Measurements from ENCODE around the gene CSF3R.

Gene CSF3R

DNA sequence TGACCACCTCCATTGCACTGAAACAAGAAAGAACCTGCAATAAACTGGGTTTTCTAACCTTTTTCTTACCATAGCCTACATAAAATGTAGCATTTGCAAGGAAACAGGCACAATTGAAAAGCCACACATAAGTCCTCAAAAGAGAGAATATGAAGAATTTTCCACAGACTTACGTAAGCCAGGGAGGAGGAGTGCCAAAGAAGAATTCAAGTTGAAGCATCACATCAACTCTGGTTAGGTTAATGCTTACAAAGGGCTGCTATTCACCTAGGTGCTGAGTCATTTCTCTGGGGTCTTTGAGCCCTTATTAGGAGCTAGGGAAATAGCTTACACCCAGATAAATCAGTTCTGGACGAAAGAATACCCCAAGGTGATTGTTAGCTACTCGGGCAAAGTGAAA is 42.1 kb downstream of the CSF3R start:
- Histone ChIP-seq H3K27ac (replicated peaks) (no peak overlapping the region), H3K4me3 (replicated peaks; ENCODE audit: insufficient read depth, low read length) (no peak overlapping the region), H3K27me3 (ENCODE audit: insufficient read depth, poor library complexity, severe bottlenecking) (no peaks in the 10 kb centered on the region)
- no peak for DNase-seq (ENCODE audit: low read depth in 1 of 2, low spot score in 1 of 2)
- TF ChIP-seq POLR2AphosphoS5 (IDR thresholded peaks at IDR 0.05; ENCODE audit: low read depth) (no peak), SPI1 (IDR thresholded peaks at IDR 0.05; ENCODE audit: borderline replicate concordance, low read depth) (no peak)

DNA sequence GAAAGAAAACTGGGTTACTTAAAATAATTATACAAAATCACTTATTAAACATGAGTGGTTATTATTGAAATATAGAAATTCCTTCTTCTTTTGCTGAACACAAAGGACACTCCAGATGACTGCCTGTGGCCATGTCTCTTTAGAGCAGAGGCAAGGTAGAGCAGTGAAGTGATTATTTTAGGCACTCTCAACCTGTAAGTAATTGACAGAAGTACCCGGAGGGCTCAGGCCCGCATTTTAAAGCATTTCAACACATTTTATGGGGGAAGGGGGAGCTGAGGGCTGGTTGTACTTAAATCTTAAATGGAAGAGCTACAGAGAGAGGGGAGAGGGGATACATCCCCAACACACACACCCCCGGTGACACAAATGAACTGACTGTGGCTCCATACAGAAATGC is 42.7 kb downstream of the CSF3R start:
- Histone ChIP-seq H3K27ac (replicated peaks) (no peak overlapping the region), H3K4me3 (replicated peaks; ENCODE audit: insufficient read depth, low read length) (no peak overlapping the region), H3K27me3 (ENCODE audit: insufficient read depth, poor library complexity, severe bottlenecking) (no peaks in the 10 kb centered on the region)
- TF ChIP-seq POLR2AphosphoS5 (IDR thresholded peaks at IDR 0.05; ENCODE audit: low read depth) (no peak), SPI1 (IDR thresholded peaks at IDR 0.05; ENCODE audit: borderline replicate concordance, low read depth) (no peak)
- TF ChIP-seq, protein P1, sequence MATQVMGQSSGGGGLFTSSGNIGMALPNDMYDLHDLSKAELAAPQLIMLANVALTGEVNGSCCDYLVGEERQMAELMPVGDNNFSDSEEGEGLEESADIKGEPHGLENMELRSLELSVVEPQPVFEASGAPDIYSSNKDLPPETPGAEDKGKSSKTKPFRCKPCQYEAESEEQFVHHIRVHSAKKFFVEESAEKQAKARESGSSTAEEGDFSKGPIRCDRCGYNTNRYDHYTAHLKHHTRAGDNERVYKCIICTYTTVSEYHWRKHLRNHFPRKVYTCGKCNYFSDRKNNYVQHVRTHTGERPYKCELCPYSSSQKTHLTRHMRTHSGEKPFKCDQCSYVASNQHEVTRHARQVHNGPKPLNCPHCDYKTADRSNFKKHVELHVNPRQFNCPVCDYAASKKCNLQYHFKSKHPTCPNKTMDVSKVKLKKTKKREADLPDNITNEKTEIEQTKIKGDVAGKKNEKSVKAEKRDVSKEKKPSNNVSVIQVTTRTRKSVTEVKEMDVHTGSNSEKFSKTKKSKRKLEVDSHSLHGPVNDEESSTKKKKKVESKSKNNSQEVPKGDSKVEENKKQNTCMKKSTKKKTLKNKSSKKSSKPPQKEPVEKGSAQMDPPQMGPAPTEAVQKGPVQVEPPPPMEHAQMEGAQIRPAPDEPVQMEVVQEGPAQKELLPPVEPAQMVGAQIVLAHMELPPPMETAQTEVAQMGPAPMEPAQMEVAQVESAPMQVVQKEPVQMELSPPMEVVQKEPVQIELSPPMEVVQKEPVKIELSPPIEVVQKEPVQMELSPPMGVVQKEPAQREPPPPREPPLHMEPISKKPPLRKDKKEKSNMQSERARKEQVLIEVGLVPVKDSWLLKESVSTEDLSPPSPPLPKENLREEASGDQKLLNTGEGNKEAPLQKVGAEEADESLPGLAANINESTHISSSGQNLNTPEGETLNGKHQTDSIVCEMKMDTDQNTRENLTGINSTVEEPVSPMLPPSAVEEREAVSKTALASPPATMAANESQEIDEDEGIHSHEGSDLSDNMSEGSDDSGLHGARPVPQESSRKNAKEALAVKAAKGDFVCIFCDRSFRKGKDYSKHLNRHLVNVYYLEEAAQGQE (IDR thresholded peaks at IDR 0.05; ENCODE audit: insufficient replicate concordance, low read depth), result no peak
- no peak for DNase-seq (ENCODE audit: low read depth in 1 of 2, low spot score in 1 of 2)

DNA sequence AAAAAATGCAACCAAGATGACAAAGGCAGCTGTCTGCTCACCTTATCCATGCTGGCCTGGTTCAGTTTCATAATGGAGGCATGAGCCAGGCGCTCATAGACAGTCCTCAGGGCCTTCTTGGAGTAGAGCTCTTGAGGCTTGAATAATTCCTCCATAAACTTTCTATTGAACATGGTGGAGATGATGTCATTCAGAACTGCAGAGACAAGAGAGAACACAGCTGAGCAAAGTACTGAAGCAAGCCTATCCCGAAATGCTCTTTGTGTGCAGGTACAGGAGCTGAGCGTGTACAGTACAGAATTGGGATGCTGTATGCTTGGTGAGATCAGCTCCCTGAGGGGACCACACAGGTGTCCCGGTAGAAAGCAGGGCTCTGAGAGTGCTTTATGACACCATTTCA is 44.0 kb downstream of the CSF3R start:
- H3K4me3 ChIP-seq (replicated peaks; ENCODE audit: insufficient read depth, low read length), result no peak overlapping the region
- DNase-seq (ENCODE audit: low read depth in 1 of 2, low spot score in 1 of 2), result no peak
- H3K27me3 ChIP-seq (ENCODE audit: insufficient read depth, poor library complexity, severe bottlenecking), result no peaks in the 10 kb centered on the region
- no peak overlapping the region for H3K27ac ChIP-seq (replicated peaks)
- TF ChIP-seq GABPA (IDR thresholded peaks at IDR 0.05; ENCODE audit: low read depth), result no peak
- no peak for TF ChIP-seq SPI1 (IDR thresholded peaks at IDR 0.05; ENCODE audit: borderline replicate concordance, low read depth)

DNA sequence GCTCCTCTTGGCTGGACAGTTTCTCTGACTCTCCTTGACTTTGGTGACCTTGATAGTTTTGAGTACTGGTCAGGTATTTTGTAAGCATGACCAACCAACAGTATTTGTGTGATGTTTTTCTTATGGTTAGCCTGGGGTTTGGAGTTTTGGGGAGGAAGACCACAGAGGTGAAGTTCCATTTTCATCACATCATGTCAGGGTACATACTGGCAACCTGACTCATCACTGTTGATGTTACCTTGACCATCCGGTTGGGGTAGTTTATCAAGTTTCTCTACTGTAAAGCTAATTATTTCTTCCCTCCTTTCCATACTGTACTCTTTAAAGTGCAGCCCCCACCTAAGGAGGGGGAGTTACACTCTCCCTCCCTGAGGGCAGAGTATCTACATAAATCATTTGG is 45.9 kb downstream of the CSF3R start:
- Histone ChIP-seq H3K4me3 (replicated peaks; ENCODE audit: insufficient read depth, low read length) (no peak overlapping the region), H3K27ac (replicated peaks) (no peak overlapping the region), H3K27me3 (ENCODE audit: insufficient read depth, poor library complexity, severe bottlenecking) (no peaks in the 10 kb centered on the region)
- TF ChIP-seq SPI1 (IDR thresholded peaks at IDR 0.05; ENCODE audit: borderline replicate concordance, low read depth) (no peak), GABPA (IDR thresholded peaks at IDR 0.05; ENCODE audit: low read depth) (no peak), POLR2AphosphoS5 (IDR thresholded peaks at IDR 0.05; ENCODE audit: low read depth) (no peak)
- TF ChIP-seq, protein P2, sequence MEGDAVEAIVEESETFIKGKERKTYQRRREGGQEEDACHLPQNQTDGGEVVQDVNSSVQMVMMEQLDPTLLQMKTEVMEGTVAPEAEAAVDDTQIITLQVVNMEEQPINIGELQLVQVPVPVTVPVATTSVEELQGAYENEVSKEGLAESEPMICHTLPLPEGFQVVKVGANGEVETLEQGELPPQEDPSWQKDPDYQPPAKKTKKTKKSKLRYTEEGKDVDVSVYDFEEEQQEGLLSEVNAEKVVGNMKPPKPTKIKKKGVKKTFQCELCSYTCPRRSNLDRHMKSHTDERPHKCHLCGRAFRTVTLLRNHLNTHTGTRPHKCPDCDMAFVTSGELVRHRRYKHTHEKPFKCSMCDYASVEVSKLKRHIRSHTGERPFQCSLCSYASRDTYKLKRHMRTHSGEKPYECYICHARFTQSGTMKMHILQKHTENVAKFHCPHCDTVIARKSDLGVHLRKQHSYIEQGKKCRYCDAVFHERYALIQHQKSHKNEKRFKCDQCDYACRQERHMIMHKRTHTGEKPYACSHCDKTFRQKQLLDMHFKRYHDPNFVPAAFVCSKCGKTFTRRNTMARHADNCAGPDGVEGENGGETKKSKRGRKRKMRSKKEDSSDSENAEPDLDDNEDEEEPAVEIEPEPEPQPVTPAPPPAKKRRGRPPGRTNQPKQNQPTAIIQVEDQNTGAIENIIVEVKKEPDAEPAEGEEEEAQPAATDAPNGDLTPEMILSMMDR (IDR thresholded peaks at IDR 0.05; ENCODE audit: insufficient read depth, low read length), result no peak
- TF ChIP-seq, protein P1 (IDR thresholded peaks at IDR 0.05; ENCODE audit: insufficient replicate concordance, low read depth), result no peak
- DNase-seq (ENCODE audit: low read depth in 1 of 2, low spot score in 1 of 2), result no peak

DNA sequence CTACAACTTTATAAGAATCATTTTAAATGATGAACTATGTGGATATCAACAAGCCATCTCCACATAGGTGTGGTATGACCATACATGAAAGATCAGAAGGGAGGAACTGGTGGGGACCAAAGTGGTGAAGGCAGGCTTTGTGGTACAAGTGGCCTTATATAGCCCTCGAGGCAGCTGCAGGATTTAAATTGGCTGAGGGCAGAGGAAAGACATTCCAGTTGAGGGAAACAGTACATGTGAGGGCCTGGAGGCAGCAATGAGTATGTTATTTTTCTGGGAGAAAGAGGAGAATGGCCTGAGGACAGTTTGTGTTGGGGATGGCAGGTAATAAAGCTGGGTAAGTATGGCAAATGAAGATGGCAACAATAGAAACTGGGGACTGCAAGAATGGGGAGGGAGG is 49.6 kb downstream of the CSF3R start:
- no peak for DNase-seq (ENCODE audit: low read depth in 1 of 2, low spot score in 1 of 2)
- no peaks in the 10 kb centered on the region for H3K27me3 ChIP-seq (ENCODE audit: insufficient read depth, poor library complexity, severe bottlenecking)
- no peak overlapping the region for H3K27ac ChIP-seq (replicated peaks)
- TF ChIP-seq, protein P1 (IDR thresholded peaks at IDR 0.05; ENCODE audit: insufficient replicate concordance, low read depth), result no peak
- TF ChIP-seq SPI1 (IDR thresholded peaks at IDR 0.05; ENCODE audit: borderline replicate concordance, low read depth) (no peak), GABPA (IDR thresholded peaks at IDR 0.05; ENCODE audit: low read depth) (no peak), POLR2AphosphoS5 (IDR thresholded peaks at IDR 0.05; ENCODE audit: low read depth) (no peak)
- TF ChIP-seq, protein P2 (IDR thresholded peaks at IDR 0.05; ENCODE audit: insufficient read depth, low read length), result no peak
- no peak overlapping the region for H3K4me3 ChIP-seq (replicated peaks; ENCODE audit: insufficient read depth, low read length)
